SK-N-SH (cell line): ENCODE results near the gene DUSP23. TPM values are rescaled to one million over a fixed set of nuclear protein-coding genes. Genes with fewer than 3 reads are reported as not detected.

Experiments
- CTCF ChIA-PET: fragments of 300-600, 350-600 bp; formaldehyde crosslinking; extraction: SDS; loops from one replicate; lab custom pipeline; 2021; lab: Yijun Ruan, JAX
- POLR2A ChIA-PET: fragments of 350-600 bp; sonication (Branson Sonifier 250); formaldehyde crosslinking; extraction: SDS; loops from one replicate; lab custom pipeline; 2020; ENCODE audit warnings: antibody characterized with exemption, inconsistent platforms; lab: Yijun Ruan, JAX
- DNase-seq: peaks from one replicate; pipeline ENCODE4 v3.0.0; 2012
- H2AFZ ChIP-seq: fragments of 200-600 bp; sonication (generic); 2 replicates; pipeline ENCODE4 v1.8.1; 2016; ENCODE audit warnings: antibody characterized with exemption, mild to moderate bottlenecking, low read depth
- H3F3A ChIP-seq: fragments of 200-600 bp; sonication (generic); replicated peaks from 2 replicates; pipeline ENCODE3; 2016; ENCODE audit warnings: antibody characterized with exemption, mild to moderate bottlenecking; ENCODE audit not compliant: insufficient read depth
- H3K27ac ChIP-seq, 2 experiments: fragments of 200-500 bp in 1 of 2; fragments of 200-600 bp in 1 of 2; sonication (Bioruptor generic) in 1 of 2; sonication (generic), shearing (Covaris generic) in 1 of 2; 2 replicates each; pipeline versions ENCODE4 v1.5.1 to v1.6.1; 2014 to 2016; ENCODE audit warnings: low read depth in 2 of 2, inconsistent platforms in 1 of 2, low read length in 1 of 2, mild to moderate bottlenecking in 1 of 2, mixed read lengths in 1 of 2
- H3K27me3 ChIP-seq: fragments of 200-600 bp; sonication (generic), shearing (Covaris generic); 2 replicates; pipeline ENCODE4 v1.6.1; 2016; ENCODE audit warnings: mixed run types; ENCODE audit not compliant: insufficient read depth
- H3K36me3 ChIP-seq, 2 experiments: fragments of 200-500 bp in 1 of 2; fragments of 200-600 bp in 1 of 2; sonication (Bioruptor generic) in 1 of 2; sonication (generic) in 1 of 2; replicated peaks in 1 of 2; 2 replicates each; pipeline versions ENCODE3 to v1.5.1; 2014 to 2016; ENCODE audit warnings: low read length in 1 of 2, mild to moderate bottlenecking in 1 of 2; ENCODE audit not compliant: insufficient read depth in 2 of 2, control insufficient read depth in 1 of 2
- H3K4me1 ChIP-seq, 2 experiments: fragments of 200-500 bp in 1 of 2; fragments of 200-600 bp in 1 of 2; sonication (Bioruptor generic) in 1 of 2; sonication (generic), shearing (Covaris generic) in 1 of 2; 2 replicates each; pipeline versions ENCODE4 v1.5.1 to v1.6.1; 2014 to 2016; ENCODE audit warnings: low read depth in 1 of 2, low read length in 1 of 2, mixed run types in 1 of 2; ENCODE audit not compliant: insufficient read depth in 2 of 2, control insufficient read depth in 1 of 2
- H3K4me2 ChIP-seq: fragments of 200-600 bp; sonication (generic), shearing (Covaris generic); 2 replicates; pipeline ENCODE4 v1.6.1; 2017; ENCODE audit warnings: mixed run types
- H3K4me3 ChIP-seq, 2 experiments: fragments of 200-500 bp in 1 of 2; fragments of 200-600 bp in 1 of 2; sonication (Bioruptor generic) in 1 of 2; sonication (generic), shearing (Covaris generic) in 1 of 2; 2 replicates each; pipeline versions ENCODE4 v1.5.1 to v1.8.1; 2014 to 2016; ENCODE audit warnings: low read depth in 2 of 2, inconsistent platforms in 1 of 2, low read length in 1 of 2, mild to moderate bottlenecking in 1 of 2, mixed read lengths in 1 of 2, moderate library complexity in 1 of 2
- H3K79me2 ChIP-seq: fragments of 200-600 bp; sonication (generic); 2 replicates; pipeline ENCODE4 v1.8.1; 2017; ENCODE audit warnings: mild to moderate bottlenecking; ENCODE audit not compliant: insufficient read depth
- H3K9ac ChIP-seq: fragments of 200-600 bp; sonication (generic); 2 replicates; pipeline ENCODE4 v1.6.1; 2017; ENCODE audit warnings: mixed run types
- H3K9me2 ChIP-seq: fragments of 200-600 bp; sonication (generic); 2 replicates; pipeline ENCODE4 v1.6.1; 2017; ENCODE audit warnings: mixed run types
- H3K9me3 ChIP-seq: fragments of 200-600 bp; sonication (generic); 2 replicates; pipeline ENCODE4 v1.6.1; 2017; ENCODE audit warnings: mixed run types, mild to moderate bottlenecking, moderate library complexity
- H4K20me1 ChIP-seq: fragments of 200-600 bp; sonication (generic); 2 replicates; pipeline ENCODE4 v1.6.1; 2017; ENCODE audit warnings: mild to moderate bottlenecking, mixed run types; ENCODE audit not compliant: insufficient read depth
- CTCF ChIP-seq: fragments of 200-600 bp; sonication (generic); IDR thresholded peaks from 2 replicates; pipeline ENCODE4 v1.6.1; 2017; ENCODE audit warnings: antibody characterized with exemption, mild to moderate bottlenecking, moderate library complexity
- FOXJ3 ChIP-seq: sonication (generic); formaldehyde crosslinking; IDR thresholded peaks from 2 replicates; pipeline ENCODE4 v1.5.1; 2020; ENCODE audit warnings: mild to moderate bottlenecking, missing genetic modification reagents
- GABPA ChIP-seq: IDR thresholded peaks from 2 replicates; pipeline ENCODE4 v1.4.0; 2012; ENCODE audit warnings: low read depth, mild to moderate bottlenecking
- IRF3 ChIP-seq: fragments of 150-350 bp; IDR thresholded peaks from 2 replicates; pipeline ENCODE4 v1.6.1; 2016; ENCODE audit warnings: mild to moderate bottlenecking, low read depth, low read length
- NFIC ChIP-seq: IDR thresholded peaks from 2 replicates; pipeline ENCODE4 v1.4.0; 2012; ENCODE audit warnings: borderline replicate concordance
- POLR2AphosphoS5 ChIP-seq: IDR thresholded peaks from 2 replicates; pipeline ENCODE4 v1.6.1; 2012; ENCODE audit warnings: low read depth, low read length
- SMC3 ChIP-seq: IDR thresholded peaks from 2 replicates; pipeline ENCODE4 v1.6.1; 2012; ENCODE audit warnings: low read depth, low read length, improper control_type of control experiment
- TAF1 ChIP-seq: IDR thresholded peaks from 2 replicates; pipeline ENCODE4 v1.6.1; 2012; ENCODE audit warnings: low read depth, mild to moderate bottlenecking, low read length, moderate library complexity, borderline replicate concordance
- USF1 ChIP-seq: IDR thresholded peaks from 2 replicates; pipeline ENCODE4 v1.4.0; 2012; ENCODE audit warnings: low read depth, borderline replicate concordance
- WGBS: methylation state at CpG from one replicate; pipeline ENCODE4 v1.1.6; 2017; ENCODE audit warnings: low lambda C conversion rate; 5-methylcytosine and 5-hydroxymethylcytosine counted together
- polyA plus RNA-seq, 3 experiments: library from polyadenylated mRNA; depleted of rRNA; stranded (reverse); fragments of >200 nt; gene quantifications; 2 replicates each; pipeline ENCODE4 v1.2.3, GENCODE V29; 2012

Gene DUSP23
- polyA plus RNA-seq, 1 of the 3 experiments (the other 2 are of a cell fraction) = 41.2 TPM

- no peak for DNase-seq
- H3K79me2 ChIP-seq = no peaks in the 10 kb centered on the region
- no peak overlapping the region for H2AFZ ChIP-seq
- no peaks in the 10 kb centered on the region for H3K9me3 ChIP-seq
- H3K9me2 ChIP-seq = no peaks in the 10 kb centered on the region
- no peak overlapping the region for H3K4me3 ChIP-seq
- H3K4me1 ChIP-seq = peaks cover 13 to 14% of the 10 kb centered on the region in 2 experiments; a peak in 2 of 4 replicates
- no peak overlapping the region for H3K27ac ChIP-seq
- no peak overlapping the region for H3K4me2 ChIP-seq
- CTCF ChIA-PET = interaction anchor here (3.5 to 8.8 kb wide), 2 partner anchors 30 to 62 kb away, joined by 12 to 41 read pairs; no protein-coding TSS in a partner anchor
- TF ChIP-seq NFIC (no peak), GABPA (no peak), POLR2AphosphoS5 (no peak), SMC3 (no peak), USF1 (no peak), TAF1 (no peak), IRF3 (no peak)
- POLR2A ChIA-PET = no interaction called here
- no peaks in the 10 kb centered on the region for H4K20me1 ChIP-seq
- WGBS = 88% methylated on average over 11 of the region's 11 CpGs
- H3K36me3 ChIP-seq = no peaks in the 10 kb centered on the region
- H3K27me3 ChIP-seq = no peaks in the 10 kb centered on the region
- no peak overlapping the region for H3K9ac ChIP-seq
- H3F3A ChIP-seq = no peaks in the 10 kb centered on the region
Measured at GRCh38 chr1:159828581-159829272, 48.0 kb downstream of the DUSP23 start.

- no peaks in the 10 kb centered on the region for H3K79me2 ChIP-seq
- no peaks in the 10 kb centered on the region for H3K9me2 ChIP-seq
- DNase-seq = peak; percentile 20
- POLR2A ChIA-PET = no interaction called here
- TF ChIP-seq CTCF (peak; percentile 24; the same call in 1 of the 2 replicates), FOXJ3 (CRISPR knock-in tag) (no peak)
- no peaks in the 10 kb centered on the region for H3K27me3 ChIP-seq
- no peak overlapping the region for H3K4me2 ChIP-seq
- H3K27ac ChIP-seq = no peak overlapping the region
- H4K20me1 ChIP-seq = no peaks in the 10 kb centered on the region
- H3K9ac ChIP-seq = no peak overlapping the region
- H3K4me1 ChIP-seq = peaks cover 13% of the 10 kb centered on the region in 2 experiments; a peak in 2 of 4 replicates
- no peaks in the 10 kb centered on the region for H3K36me3 ChIP-seq
- no peak overlapping the region for H3K4me3 ChIP-seq
- 82% methylated on average over 3 of the region's 3 CpGs for WGBS
- H2AFZ ChIP-seq = no peak overlapping the region
- CTCF ChIA-PET = interaction anchor here (3.5 to 8.8 kb wide), 2 partner anchors 31 to 62 kb away, joined by 12 to 41 read pairs; no protein-coding TSS in a partner anchor
- no peaks in the 10 kb centered on the region for H3K9me3 ChIP-seq
- H3F3A ChIP-seq = no peaks in the 10 kb centered on the region
Measured at GRCh38 chr1:159829273-159829634, 48.5 kb downstream of the DUSP23 start.
